Right lobe of liver (tissue), 6 donors: ENCODE results near the gene PRR5. TPM values are rescaled to one million over a fixed set of nuclear protein-coding genes. Genes with fewer than 3 reads are reported as not detected.

Experiments
- ATAC-seq, 4 donors: fragments of 200-7000 bp; cut with Tn5 transposase; one replicate each; pipeline ENCODE4 v1.9.1; 2020; ENCODE audit warnings: mild to moderate bottlenecking in 4 of 4, moderate library complexity in 4 of 4
- DNase-seq, 3 donors: peaks; one replicate each; pipeline ENCODE4 v3.0.0-alpha.2; 2020
- H3K27ac ChIP-seq, 3 donors: fragments of 200-600 bp; one replicate each; pipeline ENCODE4 v1.8.0; 2022
- H3K27me3 ChIP-seq, 2 donors: fragments of 200-600 bp; one replicate each; pipeline ENCODE4 v1.8.0; 2022
- H3K36me3 ChIP-seq, 4 donors: fragments of 200-600 bp; sonication (generic) in 1 of 4; one replicate each; pipeline versions ENCODE4 v1.5.1 to v1.8.0; 2017 to 2022; ENCODE audit warnings: control low read depth in 1 of 4
- H3K4me1 ChIP-seq, 4 donors: fragments of 200-600 bp; sonication (generic) in 1 of 4; one replicate each; pipeline versions ENCODE4 v1.5.1 to v1.8.0; 2017 to 2022; ENCODE audit warnings: control low read depth in 1 of 4
- H3K4me3 ChIP-seq, 3 donors: fragments of 200-600 bp; one replicate each; pipeline ENCODE4 v1.8.0; 2022
- H3K9me3 ChIP-seq, 4 donors: fragments of 200-600 bp; sonication (generic) in 1 of 4; one replicate each; pipeline versions ENCODE4 v1.5.1 to v1.8.0; 2017 to 2022; ENCODE audit warnings: control low read depth in 1 of 4
- POLR2A ChIP-seq: fragments of 450-650 bp; IDR thresholded peaks from one replicate; pipeline ENCODE4 v1.6.1; 2017; ENCODE audit warnings: antibody characterized with exemption, mild to moderate bottlenecking
- WGBS: methylation state at CpG from one replicate; pipeline ENCODE4 v1.1.6; 2018; ENCODE audit warnings: low coverage, low lambda C conversion rate; ENCODE audit not compliant: insufficient coverage; ENCODE audit errors: missing lambda C conversion rate; 5-methylcytosine and 5-hydroxymethylcytosine counted together
- intact Hi-C, 2 donors: fragments of 100-400 bp; cut with DNase I; formaldehyde crosslinking; loops; one replicate each; pipeline versions ENCODE4 v1.11.2 to v1.14.1; 2022
- total RNA-seq, 6 experiments: library from RNA; depleted of rRNA in 2 of 6; stranded (reverse); fragments of >200 nt in 2 of 6; fragmentation: NEBNext Ultra II Directional in 3 of 6; extraction: Animal tissue kit (Norgen Biotek cat#: 25700) in 3 of 6; gene quantifications; one replicate each; pipeline versions ENCODE4 v1.1.0 to v1.2.4, GENCODE V29; 2016 to 2023
- TF ChIP-seq, protein P1 (sequence below), 4 donors: fragments of 200-600 bp in 3 of 4; fragments of 450-650 bp in 1 of 4; IDR thresholded peaks; one replicate each; pipeline versions ENCODE4 v1.5.1 to v1.8.0; 2016 to 2022; ENCODE audit warnings: antibody characterized with exemption in 4 of 4, mild to moderate bottlenecking in 2 of 4
- donor health status: DM: no; HTN: yes; CAD: no.
- donor health status: DM: no; HTN: no; CAD: no.
- donor health status: DM: no; HTN: no; CAD: no.
- donor health status: DM: no; HTN: yes; CAD: no.
- donor health status: DM: no; HTN: yes; CAD: no.

Gene PRR5
- total RNA-seq, 6 experiments from 2014 or later, result 14.1 to 25.3 (median 20.2) TPM

DNA sequence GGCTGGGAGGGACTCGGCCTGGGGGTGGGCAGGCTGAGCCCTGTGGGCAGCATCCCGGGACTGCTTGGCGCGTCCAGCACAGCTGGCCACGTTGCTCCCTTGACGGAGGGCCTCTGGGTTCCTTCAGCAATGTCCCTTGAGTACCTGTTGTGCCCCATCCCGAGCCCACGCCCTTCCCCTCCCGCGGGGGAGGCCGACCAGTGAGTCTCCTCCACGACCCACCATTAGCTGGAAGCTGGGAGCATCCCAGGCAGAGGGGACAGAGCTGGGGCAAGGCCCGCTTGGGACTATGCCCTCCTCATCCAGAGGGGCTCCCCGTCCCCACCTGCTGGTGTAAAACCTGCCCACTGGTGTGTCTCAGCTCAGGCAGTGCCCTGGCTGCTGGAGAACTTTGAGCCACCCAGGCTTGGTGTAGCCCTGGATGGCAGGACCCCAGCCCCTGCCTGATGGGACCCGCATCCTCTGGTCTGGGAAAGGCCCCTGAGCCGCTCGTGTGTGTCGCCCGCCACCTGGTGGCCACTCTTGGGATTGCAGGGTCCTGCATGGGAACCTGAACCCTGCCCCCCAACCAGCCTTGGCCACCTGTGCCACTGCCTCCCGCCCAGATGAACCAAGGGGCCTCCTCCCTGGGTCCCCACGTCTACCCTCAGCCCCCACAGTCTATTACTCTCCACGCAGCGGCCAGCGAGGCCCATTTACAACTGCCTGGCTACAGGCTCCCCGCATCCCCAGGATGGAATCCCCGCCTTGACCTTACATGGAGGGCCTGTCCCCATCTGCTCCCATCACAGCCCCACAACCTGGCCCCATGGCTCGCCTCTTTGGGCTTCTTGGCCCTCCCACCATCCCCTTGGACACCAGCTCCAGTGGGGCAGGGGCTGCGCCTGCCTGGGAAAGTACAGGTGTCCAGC, 33.8 kb downstream of the PRR5 start:
- TF ChIP-seq, protein P1, sequence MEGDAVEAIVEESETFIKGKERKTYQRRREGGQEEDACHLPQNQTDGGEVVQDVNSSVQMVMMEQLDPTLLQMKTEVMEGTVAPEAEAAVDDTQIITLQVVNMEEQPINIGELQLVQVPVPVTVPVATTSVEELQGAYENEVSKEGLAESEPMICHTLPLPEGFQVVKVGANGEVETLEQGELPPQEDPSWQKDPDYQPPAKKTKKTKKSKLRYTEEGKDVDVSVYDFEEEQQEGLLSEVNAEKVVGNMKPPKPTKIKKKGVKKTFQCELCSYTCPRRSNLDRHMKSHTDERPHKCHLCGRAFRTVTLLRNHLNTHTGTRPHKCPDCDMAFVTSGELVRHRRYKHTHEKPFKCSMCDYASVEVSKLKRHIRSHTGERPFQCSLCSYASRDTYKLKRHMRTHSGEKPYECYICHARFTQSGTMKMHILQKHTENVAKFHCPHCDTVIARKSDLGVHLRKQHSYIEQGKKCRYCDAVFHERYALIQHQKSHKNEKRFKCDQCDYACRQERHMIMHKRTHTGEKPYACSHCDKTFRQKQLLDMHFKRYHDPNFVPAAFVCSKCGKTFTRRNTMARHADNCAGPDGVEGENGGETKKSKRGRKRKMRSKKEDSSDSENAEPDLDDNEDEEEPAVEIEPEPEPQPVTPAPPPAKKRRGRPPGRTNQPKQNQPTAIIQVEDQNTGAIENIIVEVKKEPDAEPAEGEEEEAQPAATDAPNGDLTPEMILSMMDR (IDR thresholded peaks at IDR 0.05), result peak; percentile 97 to 99 (median 98)
- TF ChIP-seq POLR2A, result no peak
- DNase-seq, result peak; percentile 82 to 85 (median 84)
- Histone ChIP-seq H3K4me1 (no peaks in the 10 kb centered on the region), H3K36me3 (no peaks in the 10 kb centered on the region), H3K9me3 (no peaks in the 10 kb centered on the region), H3K27ac (no peak overlapping the region), H3K27me3 (no peaks in the 10 kb centered on the region), H3K4me3 (no peak overlapping the region)
- intact Hi-C loops, result loop anchor here (2.0 to 5.0 kb wide), 2 partner anchors 37 to 38 kb away; no protein-coding TSS in a partner anchor
- WGBS, result 0% methylated on average over 4 of the region's 28 CpGs
- ATAC-seq, result peak; percentile 66 to 82 (median 74)

DNA sequence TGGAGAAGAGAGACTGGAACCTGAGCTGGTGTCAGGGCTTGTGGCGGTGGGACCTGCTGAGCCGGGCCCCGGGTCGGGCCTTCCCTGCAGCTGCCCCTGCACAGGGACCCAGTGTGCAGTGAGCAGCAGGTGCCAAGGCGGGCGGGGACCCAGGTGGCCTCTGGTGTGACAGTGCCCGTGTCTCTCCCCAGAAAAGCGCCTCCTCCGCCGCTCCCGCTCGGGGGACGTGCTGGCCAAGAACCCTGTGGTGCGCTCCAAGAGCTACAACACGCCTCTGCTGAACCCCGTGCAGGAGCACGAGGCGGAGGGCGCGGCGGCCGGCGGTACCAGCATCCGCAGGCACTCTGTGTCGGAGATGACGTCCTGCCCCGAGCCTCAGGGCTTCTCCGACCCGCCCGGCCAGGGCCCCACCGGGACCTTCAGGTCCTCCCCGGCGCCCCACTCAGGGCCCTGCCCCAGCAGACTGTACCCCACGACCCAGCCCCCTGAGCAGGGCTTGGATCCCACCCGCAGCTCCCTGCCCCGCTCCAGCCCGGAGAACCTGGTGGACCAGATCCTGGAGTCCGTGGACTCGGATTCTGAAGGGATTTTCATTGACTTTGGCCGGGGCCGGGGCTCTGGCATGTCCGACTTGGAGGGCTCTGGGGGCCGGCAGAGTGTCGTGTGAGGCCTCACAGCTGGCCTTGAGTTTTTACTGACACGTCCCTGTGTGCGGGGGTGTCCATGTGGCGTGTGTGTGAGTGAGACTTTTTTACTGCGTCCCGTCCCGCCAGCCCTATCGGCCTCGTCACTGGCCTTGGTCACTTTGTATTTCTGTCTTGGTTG, 34.8 kb downstream of the PRR5 start:
- 80% methylated on average over 1 of the region's 52 CpGs for WGBS
- Histone ChIP-seq H3K4me1 (no peaks in the 10 kb centered on the region), H3K36me3 (no peaks in the 10 kb centered on the region), H3K9me3 (no peaks in the 10 kb centered on the region), H3K27ac (no peak overlapping the region), H3K27me3 (no peaks in the 10 kb centered on the region), H3K4me3 (no peak overlapping the region)
- intact Hi-C loops, result loop anchor here (2.0 to 5.0 kb wide), 2 partner anchors 38 to 39 kb away; no protein-coding TSS in a partner anchor
- ATAC-seq, result no peak
- no peak for TF ChIP-seq POLR2A
- no peak for DNase-seq

DNA sequence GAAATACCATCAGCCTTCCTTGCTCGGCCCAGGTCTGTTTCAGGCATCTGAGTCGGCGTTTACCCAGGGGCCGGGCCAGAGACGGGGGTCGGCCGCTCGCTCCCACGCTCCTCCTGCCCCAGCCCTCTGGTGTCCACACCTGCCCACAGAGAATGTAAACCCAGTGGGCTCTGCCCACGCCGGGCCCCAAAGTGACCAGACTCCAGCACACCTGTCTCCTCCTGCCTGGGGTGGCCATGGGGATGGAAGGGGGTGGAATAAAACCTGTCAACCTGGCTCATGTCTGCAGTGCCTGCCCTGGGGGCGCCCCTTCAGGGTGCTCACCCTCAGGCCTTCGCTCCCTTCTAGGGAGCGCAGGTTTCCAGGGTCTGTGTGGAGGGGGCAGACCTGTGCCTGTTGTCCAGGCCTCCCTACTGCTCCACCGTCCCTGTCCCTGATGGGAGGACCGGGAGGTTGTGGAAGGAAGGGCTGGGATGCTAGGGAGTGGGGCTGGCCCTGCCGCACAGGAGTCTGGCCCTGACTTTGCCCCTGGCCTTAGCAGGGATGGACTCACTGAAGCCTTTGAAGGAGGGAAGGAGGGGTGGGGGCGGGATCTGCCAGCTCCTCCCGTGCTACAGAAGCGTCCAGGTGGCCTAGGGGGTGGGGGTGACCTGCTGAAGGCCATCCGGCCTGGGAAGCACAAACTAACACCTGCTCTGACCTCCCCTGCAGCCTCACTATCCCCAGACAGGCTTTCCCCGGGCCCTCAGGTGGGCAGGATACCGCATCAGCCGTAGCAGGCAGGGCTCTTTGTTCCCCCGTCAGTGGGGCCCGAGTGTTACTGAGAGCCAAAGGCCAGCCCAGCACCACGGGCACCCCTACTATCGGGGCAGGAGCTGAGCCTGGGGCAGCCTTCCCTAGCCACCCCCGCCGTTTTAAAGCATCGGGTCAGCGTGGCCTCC, 35.7 kb downstream of the PRR5 start:
- H3K36me3 ChIP-seq, result no peaks in the 10 kb centered on the region
- H3K4me3 ChIP-seq, result no peak overlapping the region
- intact Hi-C loops, result loop anchor here (2.0 to 5.0 kb wide), 2 partner anchors 39 to 40 kb away; no protein-coding TSS in a partner anchor
- 64% methylated on average over 9 of the region's 32 CpGs for WGBS
- no peaks in the 10 kb centered on the region for H3K27me3 ChIP-seq
- DNase-seq, result peak in 1 of 3 donors; percentile 39
- ATAC-seq, result peak in 2 of 4 donors; percentile 3 to 4
- H3K4me1 ChIP-seq, result no peaks in the 10 kb centered on the region
- no peaks in the 10 kb centered on the region for H3K9me3 ChIP-seq
- H3K27ac ChIP-seq, result no peak overlapping the region
- TF ChIP-seq, protein P1 (IDR thresholded peaks at IDR 0.05), result no peak
- no peak for TF ChIP-seq POLR2A

DNA sequence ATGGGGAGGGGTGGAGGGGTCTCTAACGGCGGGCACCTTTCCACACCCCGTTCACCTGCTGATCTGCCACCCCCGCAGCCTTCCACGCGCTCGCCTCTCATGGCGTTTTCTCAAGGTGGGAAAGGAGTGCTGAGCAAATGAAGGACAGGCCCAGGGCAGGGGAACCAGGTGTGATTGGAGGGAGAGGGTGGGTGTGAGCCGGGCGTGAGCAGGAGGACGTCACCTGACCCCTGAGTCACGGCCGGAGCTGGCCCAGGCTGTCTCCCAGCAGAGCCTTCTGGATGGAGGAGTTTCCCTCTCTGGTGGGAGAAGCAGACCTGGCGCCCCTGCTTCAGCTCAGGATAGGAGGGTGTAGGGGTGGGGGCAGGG, 36.3 kb downstream of the PRR5 start:
- no peaks in the 10 kb centered on the region for H3K36me3 ChIP-seq
- no peaks in the 10 kb centered on the region for H3K27me3 ChIP-seq
- no peaks in the 10 kb centered on the region for H3K4me1 ChIP-seq
- peak; percentile 26 to 59 (median 32) for ATAC-seq
- no peak for TF ChIP-seq POLR2A
- TF ChIP-seq, protein P1 (IDR thresholded peaks at IDR 0.05), result no peak
- peak in 1 of 3 donors; percentile 49 for DNase-seq
- H3K9me3 ChIP-seq, result no peaks in the 10 kb centered on the region
- intact Hi-C loops, result loop anchor here in 1 of 2 donors (5.0 kb wide), 1 partner anchor 41 kb away; no protein-coding TSS in a partner anchor
- no peak overlapping the region for H3K27ac ChIP-seq
- 32% methylated on average over 7 of the region's 14 CpGs for WGBS
- no peak overlapping the region for H3K4me3 ChIP-seq
